Stimulated activated naive CD4-positive, alpha-beta T cell (primary cell): Measurements from ENCODE around the gene THRB.

Experiments
- DNase-seq, 6 experiments: peaks; one replicate each; lab custom pipeline; 2025; lab: John Stamatoyannopoulos, UW

The THRB gene

DNA sequence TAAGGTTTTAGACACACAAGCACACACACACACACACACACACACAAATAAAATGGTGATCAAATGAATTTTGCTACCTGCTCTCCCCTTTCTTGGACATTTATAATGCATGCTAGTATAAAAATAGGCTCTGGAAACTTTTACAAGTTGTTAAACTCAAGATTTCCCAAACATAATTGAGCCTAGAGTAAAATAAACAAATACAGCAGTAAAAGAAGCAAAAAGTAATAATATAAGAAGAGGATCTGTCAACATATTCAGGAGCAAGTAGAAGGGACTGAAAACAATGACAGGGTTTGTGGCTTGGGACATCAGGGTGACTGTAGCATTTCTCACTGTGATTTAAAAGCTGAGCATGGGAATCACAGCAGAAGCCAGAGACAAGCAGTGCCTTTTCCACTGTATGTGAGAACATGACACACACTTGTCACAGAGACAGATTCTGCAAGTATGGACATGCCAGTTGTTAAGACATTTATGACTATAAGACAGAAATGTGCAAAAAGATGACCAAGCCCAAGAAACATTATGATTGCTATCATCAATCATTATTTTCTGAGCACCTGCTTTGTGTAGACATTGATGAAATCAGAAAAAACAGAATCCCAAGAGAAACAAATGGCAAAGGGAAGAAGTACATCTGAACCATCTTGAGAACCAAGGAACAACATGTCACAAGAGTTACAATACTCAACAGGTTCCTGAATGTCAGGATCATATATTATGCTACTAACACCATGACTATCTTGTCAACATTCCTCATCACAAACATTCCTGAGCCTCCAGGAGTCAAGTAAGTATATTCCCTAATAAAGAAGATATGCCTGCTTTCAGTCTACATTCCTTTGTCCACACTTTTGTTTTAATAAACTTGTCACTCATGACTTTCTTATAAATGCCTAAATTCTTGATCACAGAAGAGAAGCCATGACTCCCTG, 7.1 kb downstream of the THRB start:
- no peak for DNase-seq

GRCh38 chr3:24485511-24485910, 9.1 kb downstream of the THRB start:
- DNase-seq, result no peak

GRCh38 chr3:24483873-24484272, 10.8 kb downstream of the THRB start:
- DNase-seq, result no peak

- DNase-seq, result no peak
Measured at GRCh38 chr3:24482096-24482705, 12.4 kb downstream of the THRB start.

- DNase-seq, result no peak
Measured at GRCh38 chr3:24481193-24481592, 13.5 kb downstream of the THRB start.

- no peak for DNase-seq
Measured at GRCh38 chr3:24480497-24480896, 14.2 kb downstream of the THRB start.

DNA sequence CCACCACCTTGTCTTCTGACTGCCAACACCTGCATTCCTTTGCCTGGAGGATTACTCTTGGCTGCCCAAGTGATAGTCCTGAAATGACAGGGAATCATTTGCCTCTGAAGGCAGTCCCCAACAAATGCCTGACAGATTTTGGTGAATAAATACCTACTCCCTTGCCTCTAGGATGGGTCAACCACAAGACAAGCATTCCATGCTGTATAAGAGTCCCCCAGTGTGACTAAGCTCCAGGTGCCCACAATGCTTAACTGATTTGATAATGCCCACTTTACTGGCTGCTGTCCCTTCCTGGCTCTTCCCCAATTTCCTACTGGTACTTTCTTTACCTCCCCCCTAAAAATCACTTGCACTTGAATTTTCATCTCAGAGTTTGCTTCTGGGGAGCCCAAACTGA, 14.8 kb downstream of the THRB start:
- DNase-seq, result no peak

- DNase-seq, result no peak
Measured at GRCh38 chr3:24476871-24477656, 17.6 kb downstream of the THRB start.

- DNase-seq, result no peak
Measured at GRCh38 chr3:24475925-24476324, 18.7 kb downstream of the THRB start.

DNA sequence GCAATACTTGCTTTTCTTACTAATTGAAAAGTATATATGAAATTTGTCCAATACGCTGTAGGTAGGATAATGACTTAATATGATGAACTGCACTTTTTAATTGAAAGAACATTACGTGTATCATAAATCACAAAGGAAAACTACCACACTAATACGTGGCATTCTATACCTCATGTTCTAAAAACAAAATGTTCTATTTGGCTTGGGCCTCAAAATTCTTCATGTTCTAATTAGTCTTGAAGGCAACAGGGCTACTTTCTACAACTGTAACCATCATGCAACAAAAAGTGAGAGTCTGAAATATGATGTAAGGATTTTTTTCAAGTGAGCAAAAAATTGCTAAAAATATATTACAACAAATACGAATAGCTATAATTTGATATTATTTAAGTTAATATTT, 19.8 kb downstream of the THRB start:
- no peak for DNase-seq

DNA sequence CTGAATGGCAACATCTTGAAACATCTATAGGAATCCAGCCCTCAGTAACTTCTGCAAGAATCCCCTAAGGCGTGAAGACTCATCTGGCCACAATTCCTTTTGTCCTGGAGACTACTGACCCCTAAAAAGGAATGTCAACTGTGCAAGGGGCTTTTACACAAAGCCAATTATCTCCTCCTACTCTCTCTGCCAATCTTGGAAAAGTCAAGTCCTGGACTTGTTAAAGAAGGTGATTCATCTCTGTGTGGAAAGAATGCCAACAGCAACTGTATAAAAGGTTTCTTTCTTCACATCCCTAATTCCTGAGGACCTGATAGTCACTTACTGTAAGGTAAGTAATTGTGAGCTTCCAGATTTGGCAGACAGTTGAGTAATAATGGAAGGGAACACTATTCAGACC, 22.3 kb downstream of the THRB start:
- no peak for DNase-seq

DNA sequence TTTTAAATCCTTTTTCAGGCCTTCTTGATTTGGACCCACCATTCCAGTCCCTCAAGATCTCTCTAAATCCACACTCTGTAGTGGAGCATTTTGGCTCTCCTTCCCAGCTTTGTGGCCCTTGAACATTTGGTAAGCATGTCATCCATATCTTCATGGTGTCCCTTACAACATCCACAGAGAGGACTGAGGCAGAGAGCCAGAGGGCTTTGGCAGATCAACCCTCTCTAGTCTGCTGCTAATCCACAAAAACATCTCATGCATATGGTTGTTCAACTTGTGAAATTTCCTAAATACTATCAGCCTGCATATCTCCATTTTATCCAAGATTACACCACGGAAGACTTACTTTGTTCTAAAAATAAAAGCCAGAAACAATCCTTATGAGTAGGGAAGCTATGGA, 23.2 kb downstream of the THRB start:
- DNase-seq, result no peak

GRCh38 chr3:24470277-24470676, 24.4 kb downstream of the THRB start:
- DNase-seq, result no peak

DNA sequence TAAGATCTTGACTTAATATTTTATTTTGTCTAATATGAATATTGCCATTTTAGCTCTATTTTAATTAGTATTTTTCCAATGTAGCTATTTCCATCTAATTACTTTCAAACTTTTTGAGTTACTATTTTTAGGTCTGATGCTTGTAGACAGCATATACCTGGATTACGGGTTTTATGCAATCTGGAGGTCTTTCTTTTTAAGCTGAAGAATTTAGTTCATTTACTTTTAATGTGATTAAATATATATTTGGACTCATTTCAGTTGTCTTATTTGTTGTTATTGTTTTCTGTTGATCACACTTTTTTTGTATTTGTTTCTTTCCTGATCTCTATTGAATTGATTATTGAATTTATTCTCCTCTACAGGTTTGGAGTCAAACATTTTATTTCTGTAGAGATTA, 30.3 kb downstream of the THRB start:
- DNase-seq, result no peak

DNA sequence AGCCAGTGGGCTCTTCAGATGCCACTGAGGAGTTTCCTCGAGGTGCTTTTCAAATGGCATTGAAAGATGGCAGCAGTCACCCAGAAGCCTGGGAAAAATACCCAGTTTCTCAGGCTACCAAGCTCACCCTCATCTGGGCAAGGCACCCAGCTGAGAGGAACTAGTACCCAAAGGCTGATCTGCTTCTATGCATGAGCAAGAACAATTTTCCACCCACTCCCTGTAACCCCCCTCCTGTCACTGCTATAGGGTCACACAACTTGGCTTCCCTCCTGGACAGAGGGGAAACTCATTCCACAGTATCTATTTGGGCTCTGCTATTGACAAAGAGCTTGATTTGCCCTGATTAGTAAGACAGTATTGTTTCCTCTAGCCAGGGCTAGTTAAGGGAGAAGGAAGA, 31.9 kb downstream of the THRB start:
- DNase-seq, result no peak

DNA sequence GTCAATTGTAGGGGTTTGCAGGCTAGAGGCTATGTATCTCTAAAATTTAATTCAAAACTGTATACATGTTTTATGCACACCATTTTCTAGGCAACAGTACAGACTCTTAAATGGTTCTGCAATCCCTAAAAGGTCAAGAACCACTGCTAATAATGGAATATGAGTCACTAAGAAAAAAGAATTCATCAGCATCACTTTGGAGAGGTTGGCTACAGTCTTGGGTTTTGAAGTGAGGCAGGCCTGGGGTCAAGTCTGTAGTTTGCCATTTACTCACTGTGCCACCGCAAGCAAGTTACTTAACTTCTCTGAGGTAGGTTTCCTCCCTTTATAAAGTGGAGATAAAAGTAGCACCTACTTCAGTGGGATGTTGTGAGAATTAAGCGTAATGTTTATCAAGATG, 33.7 kb downstream of the THRB start:
- DNase-seq, result no peak

- no peak for DNase-seq
Measured at GRCh38 chr3:24457719-24458118, 36.9 kb downstream of the THRB start.

GRCh38 chr3:24454856-24455255, 39.8 kb downstream of the THRB start:
- DNase-seq, result no peak

GRCh38 chr3:24454393-24454792, 40.3 kb downstream of the THRB start:
- DNase-seq, result no peak

- no peak for DNase-seq
Measured at GRCh38 chr3:24451461-24452099, 43.1 kb downstream of the THRB start.

GRCh38 chr3:24450160-24450907, 44.3 kb downstream of the THRB start:
- DNase-seq, result no peak

- DNase-seq, result no peak
Measured at GRCh38 chr3:24447836-24448235, 46.8 kb downstream of the THRB start.
